GM18526 (cell line): ENCODE measurements around the gene RNF212B.

ENCODE experiments used
- POLR2A ChIP-seq: IDR thresholded peaks from 3 replicates; pipeline ENCODE4 v1.6.1; 2011; ENCODE audit not compliant: insufficient read length; ENCODE audit errors: extremely low read depth

The RNF212B gene

GRCh38 chr14:23242076-23242475 lies 4.3 kb downstream of the RNF212B start:
- TF ChIP-seq POLR2A, result no peak

DNA sequence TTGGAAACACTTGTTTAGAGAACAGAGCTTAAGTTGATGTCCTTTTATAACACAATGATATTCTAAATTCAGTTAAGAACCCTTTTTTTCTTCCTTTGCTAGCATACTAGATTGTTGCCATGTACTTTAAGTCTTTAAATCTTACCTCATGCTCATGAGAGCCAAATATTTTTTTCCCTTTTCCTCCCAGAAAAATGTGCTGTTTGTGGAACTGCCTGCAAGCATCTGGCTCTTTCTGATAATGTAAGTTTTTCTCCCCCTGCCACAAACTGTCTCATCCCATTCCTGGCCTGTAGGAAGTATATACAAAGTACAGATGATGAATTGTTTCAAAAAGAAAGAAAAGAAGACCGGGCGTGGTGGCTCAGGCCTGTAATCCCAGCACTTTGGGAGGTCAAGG lies 5.3 kb downstream of the RNF212B start:
- TF ChIP-seq POLR2A, result no peak

DNA sequence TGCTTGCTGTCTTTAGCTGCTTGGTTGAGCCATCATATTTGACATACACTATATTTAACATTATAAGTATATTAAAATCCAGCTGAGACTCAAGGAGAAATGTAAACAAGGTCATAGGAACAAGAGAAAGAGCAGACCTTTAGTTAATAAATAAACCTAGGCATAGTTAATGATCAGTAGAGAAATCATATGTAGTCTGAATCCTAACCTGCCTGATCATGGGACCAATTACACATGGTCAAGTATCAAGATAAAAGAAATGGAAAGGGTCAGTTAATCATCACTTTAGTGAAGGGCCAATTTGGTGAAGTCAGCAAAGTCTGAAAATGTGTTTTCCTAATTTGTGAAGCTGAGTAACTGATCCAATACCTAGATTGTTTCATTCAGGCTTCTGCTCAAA lies 7.5 kb downstream of the RNF212B start:
- TF ChIP-seq POLR2A, result no peak

DNA sequence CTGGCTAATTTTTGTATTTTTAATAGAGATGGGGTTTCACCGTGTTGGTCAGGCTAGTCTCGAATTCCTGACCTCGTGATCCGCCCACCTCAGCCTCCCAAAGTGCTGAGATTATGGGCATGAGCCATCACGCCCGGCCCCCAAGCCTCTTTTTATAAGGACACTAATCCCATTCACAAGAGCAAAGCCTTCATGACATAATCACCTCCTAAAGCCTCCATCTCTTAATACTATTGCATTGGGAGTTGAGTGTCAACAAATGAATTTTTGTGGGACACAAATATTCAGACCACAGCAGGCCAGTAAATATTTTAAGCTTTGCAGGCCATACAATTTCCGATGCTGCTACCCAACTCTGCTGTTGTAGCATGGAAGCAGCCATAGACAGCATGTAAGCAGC lies 10.9 kb downstream of the RNF212B start:
- TF ChIP-seq POLR2A, result no peak

- no peak for TF ChIP-seq POLR2A
Observed at GRCh38 chr14:23249824-23250223, 12.1 kb downstream of the RNF212B start.

GRCh38 chr14:23252006-23252405 lies 14.3 kb downstream of the RNF212B start:
- TF ChIP-seq POLR2A, result no peak

GRCh38 chr14:23252420-23253333 lies 14.9 kb downstream of the RNF212B start:
- TF ChIP-seq POLR2A, result no peak

- no peak for TF ChIP-seq POLR2A
Observed at GRCh38 chr14:23258256-23258655, 20.5 kb downstream of the RNF212B start.

GRCh38 chr14:23259426-23259825 lies 21.7 kb downstream of the RNF212B start:
- TF ChIP-seq POLR2A, result no peak

GRCh38 chr14:23269193-23269592 lies 31.5 kb downstream of the RNF212B start:
- TF ChIP-seq POLR2A, result no peak

DNA sequence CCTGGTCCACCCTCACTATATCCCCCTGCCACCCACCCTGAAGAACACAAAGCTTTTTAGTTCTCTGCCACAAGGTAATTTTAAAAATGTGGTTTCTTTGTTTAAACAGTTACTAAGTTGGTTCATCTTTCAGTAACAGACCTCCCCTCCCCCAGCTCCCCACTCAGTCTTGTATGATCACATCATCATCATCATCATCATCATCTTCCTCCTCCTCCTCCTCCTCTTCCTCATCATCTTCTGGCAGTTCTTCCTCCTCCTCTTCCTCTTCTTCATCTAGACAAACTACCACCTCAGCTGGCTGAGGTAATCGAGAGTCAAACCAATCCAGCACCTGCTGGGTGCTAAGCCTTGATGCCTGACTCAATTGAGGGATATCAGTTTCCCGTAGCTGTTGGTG lies 37.7 kb downstream of the RNF212B start:
- TF ChIP-seq POLR2A, result no peak

DNA sequence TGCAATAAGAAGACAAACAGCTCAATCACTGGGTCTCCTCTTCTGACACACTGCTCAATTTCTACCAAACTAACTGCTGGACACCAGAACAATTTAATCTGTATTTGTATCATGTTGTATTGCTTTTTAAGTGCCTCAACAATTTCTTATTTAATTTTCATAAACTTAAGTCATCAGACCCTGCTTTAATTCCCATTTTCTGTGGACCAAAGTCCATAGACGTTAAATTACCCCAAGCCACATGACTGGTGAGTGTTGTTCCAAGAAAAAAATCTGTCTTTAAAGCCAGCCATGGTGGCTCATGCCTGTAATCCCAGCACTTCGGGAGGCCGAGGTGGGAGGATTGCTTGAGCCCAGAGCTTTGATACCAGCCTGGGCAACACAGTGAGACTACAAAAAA lies 39.5 kb downstream of the RNF212B start:
- TF ChIP-seq POLR2A, result no peak

DNA sequence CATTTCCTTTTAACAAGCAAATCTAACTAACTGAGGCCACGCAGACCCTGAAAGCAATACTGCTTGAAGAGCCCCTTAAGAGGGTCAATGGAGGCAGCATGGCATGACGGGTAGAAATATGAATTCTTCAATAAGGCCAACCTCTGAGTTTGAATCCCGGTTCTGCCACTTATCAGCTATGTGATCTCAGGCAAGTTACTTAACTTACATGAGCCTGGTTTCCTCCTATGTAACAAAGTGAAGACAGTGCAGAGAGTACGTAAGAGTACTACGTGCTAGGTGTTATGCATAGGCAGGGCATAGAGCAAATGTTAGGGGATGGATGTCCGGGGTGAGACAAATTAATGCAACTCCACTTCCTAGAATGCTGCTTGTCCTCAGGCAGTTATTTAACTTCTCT lies 43.5 kb downstream of the RNF212B start:
- no peak for TF ChIP-seq POLR2A

DNA sequence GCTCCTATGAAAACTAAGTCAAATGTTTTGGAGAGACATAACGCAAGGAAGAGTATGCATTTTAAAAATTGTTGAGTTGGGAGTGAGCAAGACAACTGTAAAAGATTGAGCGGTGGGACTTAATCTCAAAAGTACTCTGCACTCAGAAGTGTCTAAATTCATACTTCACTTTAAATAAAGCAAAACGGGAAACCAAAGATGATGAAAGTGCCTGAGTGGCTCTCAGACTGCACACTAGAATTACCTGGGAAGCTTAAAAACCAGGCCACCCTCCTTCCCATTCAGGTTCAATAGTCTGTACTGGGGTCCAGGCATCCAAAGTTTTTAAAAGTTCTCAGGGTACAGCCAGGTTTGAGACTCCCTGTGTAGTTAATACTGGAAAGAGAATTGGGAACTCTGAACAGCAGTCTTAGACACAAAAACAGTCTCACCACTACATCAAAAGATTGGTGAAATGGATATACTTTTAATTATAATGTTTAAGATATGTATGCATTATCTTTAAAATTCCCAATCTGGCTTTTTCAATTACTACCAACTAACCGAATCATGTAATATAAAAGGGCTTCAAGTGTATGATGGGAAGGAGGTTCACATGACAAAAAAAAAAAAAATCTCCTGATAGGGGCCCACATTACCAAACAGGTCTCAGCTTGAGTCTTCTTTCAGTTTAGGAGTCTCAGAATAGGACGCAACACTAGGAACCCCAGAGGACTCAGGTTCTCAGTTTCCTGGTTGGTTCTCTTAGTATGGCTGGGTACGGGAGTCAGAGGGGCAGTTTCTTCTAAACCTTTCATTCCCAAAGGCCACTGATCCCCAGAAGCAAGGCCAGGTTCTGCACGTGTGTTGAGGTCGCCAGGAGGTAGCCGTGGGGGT lies 47.2 kb downstream of the RNF212B start:
- no peak for TF ChIP-seq POLR2A

GRCh38 chr14:23285530-23286019 lies 47.8 kb downstream of the RNF212B start:
- no peak for TF ChIP-seq POLR2A
